ENCODE measurements around the gene RPP40. TPM values are rescaled to one million over a fixed set of nuclear protein-coding genes. Genes with fewer than 3 reads are reported as not detected.

Gene RPP40
- total RNA-seq, 8 experiments from 2014 or later: 9.7 to 35.5 (median 16.2) TPM

DNA sequence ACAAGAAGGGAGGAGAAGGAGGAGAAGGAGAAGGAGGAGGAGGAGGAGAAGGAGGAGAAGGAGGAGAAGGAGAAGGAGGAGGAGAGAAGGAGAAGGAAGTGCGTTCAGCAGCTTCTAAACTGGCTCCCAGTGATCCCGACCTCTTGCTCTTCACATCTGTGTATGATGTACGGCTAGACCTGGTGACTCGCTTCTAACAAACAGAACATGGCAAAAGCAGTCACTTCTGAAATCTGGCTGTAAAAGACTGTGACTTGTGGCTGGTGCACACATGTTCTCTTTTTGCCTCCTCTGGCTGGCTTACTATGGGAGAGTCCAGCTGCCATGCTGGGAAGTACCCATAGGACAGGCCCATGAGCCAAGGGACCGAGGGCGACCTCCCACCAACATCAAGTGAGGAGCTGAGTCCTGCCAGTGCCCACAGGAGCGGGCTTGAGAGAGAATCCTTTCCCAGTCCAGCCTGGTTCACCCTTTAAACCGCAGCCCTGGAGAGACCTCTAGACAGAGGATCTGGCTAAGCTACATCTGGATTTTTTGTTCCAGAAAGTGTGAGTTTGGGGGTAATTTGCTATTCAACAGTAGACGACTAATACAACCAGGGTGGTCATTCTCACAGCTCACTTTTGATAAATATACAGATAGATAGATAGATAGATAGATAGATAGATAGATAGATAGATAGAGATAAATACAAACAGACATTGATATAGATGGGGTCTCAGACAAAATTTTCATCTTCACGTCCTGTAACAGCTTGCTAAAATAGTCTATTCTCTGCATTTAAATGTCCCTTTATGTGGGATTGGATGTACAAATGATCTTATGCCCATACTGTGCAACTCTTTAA, 42.3 kb downstream of the RPP40 start:
- peak in 1 of 8 experiments; percentile 9 for ATAC-seq (replicated peaks in 6 of 8)

DNA sequence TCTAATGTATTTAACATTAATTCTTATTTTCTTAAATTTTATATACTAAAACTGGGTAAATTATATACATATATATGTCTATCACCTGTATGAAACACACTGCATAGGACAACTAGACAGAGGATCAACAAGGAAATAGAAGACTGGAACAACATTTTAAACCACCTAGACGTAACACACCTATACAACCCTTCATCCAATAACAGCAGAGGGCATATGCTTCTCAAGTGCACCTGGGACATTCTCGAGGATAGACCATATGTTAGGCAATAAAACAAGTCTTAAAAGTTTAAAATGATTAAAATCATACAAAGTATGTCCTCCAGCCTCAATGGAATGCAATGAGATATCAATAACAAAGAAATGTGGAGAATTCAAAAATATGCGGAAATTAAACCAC, 45.2 kb downstream of the RPP40 start:
- ATAC-seq (replicated peaks in 6 of 8): no peak
- Histone ChIP-seq H3K4me1 (replicated peaks in 1 of 2) (no peaks in the 10 kb centered on the region), H3K4me3 (no peak overlapping the region), H3K27ac (no peak overlapping the region)
- 52 to 93% (median 86%) methylated on average over 2 to 3 of the region's 3 CpGs; no CpG with 5 or more reads in 1 of the 10 experiments for WGBS, 10 experiments
- in situ Hi-C loops (cut with MboI; ENCODE audit: low pct_unique_long_range_greater_than_20kb in 2 of 9, low sequenced_read_pairs in 9 of 9, unreplicated experiment in 9 of 9): no loop called here

More for the DNA sequence above, 42.3 kb downstream of the RPP40 start:
- Histone ChIP-seq H3K4me3 (no peak overlapping the region), H3K27ac (no peak overlapping the region), H3K4me1 (replicated peaks in 1 of 2) (peaks cover 0 to 8% of the 10 kb centered on the region in 2 donors)
- 42 to 90% (median 79%) methylated on average over 2 to 9 of the region's 10 CpGs for WGBS, 10 experiments
- in situ Hi-C loops (cut with MboI; ENCODE audit: low pct_unique_long_range_greater_than_20kb in 2 of 9, low sequenced_read_pairs in 9 of 9, unreplicated experiment in 9 of 9): no loop called here

DNA sequence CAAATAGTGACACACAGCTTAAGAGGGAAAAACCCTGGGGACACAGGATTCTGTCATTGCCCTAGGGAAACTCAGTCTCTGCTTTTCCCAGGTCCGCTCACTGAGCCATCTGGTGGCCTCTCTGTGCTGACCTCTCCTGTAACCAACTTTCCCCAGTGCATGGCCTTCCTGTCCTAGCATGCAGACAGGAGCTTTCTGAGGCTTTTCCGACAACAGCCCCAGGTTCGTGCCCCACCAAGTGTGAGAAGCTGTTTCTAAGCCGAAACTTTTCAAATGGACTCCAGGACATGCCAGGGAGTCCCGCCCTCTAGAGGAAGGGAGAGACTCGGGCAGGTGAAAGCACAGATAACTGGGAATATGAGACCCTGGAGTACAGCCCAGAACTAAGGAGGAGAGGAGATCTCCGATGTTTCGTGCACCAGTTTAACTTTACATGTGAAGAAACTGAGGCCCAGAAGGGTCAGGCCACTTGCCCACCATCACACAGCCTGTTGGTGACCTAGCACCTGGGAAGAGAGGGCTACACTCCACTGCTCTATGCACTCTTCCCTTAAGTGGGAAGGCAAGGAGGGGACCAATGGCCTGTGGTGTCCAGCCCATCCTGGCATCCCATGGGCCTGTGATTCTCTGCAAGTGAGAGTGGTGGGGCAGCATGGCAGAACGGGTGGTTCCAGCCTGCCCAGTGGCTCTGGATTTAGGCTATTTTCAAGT, 46.2 kb downstream of the RPP40 start:
- WGBS, 10 experiments: 40 to 82% (median 67%) methylated on average over 2 to 6 of the region's 9 CpGs; no CpG with 5 or more reads in 3 of the 10 experiments
- H3K27ac ChIP-seq: no peak overlapping the region
- peak in 3 of 8 experiments; percentile 29 to 49 (median 39) for ATAC-seq (replicated peaks in 6 of 8)
- H3K4me1 ChIP-seq (replicated peaks in 1 of 2): no peaks in the 10 kb centered on the region
- in situ Hi-C loops (cut with MboI; ENCODE audit: low pct_unique_long_range_greater_than_20kb in 2 of 9, low sequenced_read_pairs in 9 of 9, unreplicated experiment in 9 of 9): no loop called here
- H3K4me3 ChIP-seq: no peak overlapping the region

DNA sequence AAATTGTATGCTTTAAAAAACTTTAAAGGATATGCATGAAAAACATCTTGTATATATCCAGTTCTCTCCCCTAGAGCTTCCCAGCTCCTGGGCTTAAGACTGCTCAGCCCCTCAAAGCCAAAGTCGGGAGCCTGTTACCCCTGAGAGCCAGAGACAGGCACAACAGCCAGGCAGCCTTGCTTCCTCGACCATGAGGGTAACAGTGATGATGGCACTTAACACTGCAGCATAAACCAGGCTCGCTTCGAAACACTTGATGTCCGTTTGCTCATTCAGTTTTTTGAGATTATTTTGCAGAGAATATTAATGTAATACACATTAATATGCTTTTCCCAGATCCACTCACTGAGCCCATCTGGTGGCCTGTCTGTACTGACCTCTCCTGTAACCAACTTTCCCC, 47.2 kb downstream of the RPP40 start:
- no peak overlapping the region for H3K4me3 ChIP-seq
- 68 to 100% (median 94%) methylated on average over 2 to 5 of the region's 5 CpGs; no CpG with 5 or more reads in 4 of the 10 experiments for WGBS, 10 experiments
- in situ Hi-C loops (cut with MboI; ENCODE audit: low pct_unique_long_range_greater_than_20kb in 2 of 9, low sequenced_read_pairs in 9 of 9, unreplicated experiment in 9 of 9): no loop called here
- no peak for ATAC-seq (replicated peaks in 6 of 8)
- no peaks in the 10 kb centered on the region for H3K4me1 ChIP-seq (replicated peaks in 1 of 2)
- H3K27ac ChIP-seq: no peak overlapping the region

DNA sequence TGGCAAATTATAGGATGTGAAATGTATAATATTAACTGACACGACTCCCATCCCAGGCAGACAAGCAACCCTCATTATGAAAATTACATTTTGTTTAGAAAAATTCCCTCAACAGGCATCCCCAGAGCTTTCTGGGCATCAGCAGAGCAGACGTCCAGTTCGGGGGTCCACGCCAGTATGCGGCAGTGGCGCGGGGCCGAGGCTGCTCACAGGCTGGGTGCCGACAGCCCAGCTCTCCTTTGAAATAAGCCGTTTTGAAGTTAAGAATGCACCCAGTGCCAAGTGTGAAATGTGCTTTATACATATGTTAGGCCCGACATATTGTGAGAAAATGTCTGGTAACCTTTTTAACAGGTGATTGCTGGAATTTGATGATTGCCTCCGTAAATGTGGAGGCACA, 50.4 kb downstream of the RPP40 start:
- 85 to 100% (median 93%) methylated on average over 1 to 11 of the region's 12 CpGs; no CpG with 5 or more reads in 3 of the 10 experiments for WGBS, 10 experiments
- Histone ChIP-seq H3K4me3 (no peak overlapping the region), H3K27ac (no peak overlapping the region), H3K4me1 (replicated peaks in 1 of 2) (peaks cover 8 to 9% of the 10 kb centered on the region in 2 donors)
- in situ Hi-C loops (cut with MboI; ENCODE audit: low pct_unique_long_range_greater_than_20kb in 2 of 9, low sequenced_read_pairs in 9 of 9, unreplicated experiment in 9 of 9): no loop called here
- no peak for ATAC-seq (replicated peaks in 6 of 8)

- Histone ChIP-seq H3K4me1 (replicated peaks in 1 of 2) (peaks cover 14 to 15% of the 10 kb centered on the region in 2 donors), H3K4me3 (no peak overlapping the region), H3K27ac (no peak overlapping the region)
- in situ Hi-C loops (cut with MboI; ENCODE audit: low pct_unique_long_range_greater_than_20kb in 2 of 9, low sequenced_read_pairs in 9 of 9, unreplicated experiment in 9 of 9): no loop called here
- ATAC-seq (replicated peaks in 6 of 8): peak in 4 of 8 experiments; percentile 23 to 68 (median 42)
- 75 to 100% (median 89%) methylated on average over 2 to 10 of the region's 14 CpGs; no CpG with 5 or more reads in 2 of the 10 experiments for WGBS, 10 experiments
Measured at GRCh38 chr6:4950836-4951533, 52.9 kb downstream of the RPP40 start.

GRCh38 chr6:4950076-4950475, 53.8 kb downstream of the RPP40 start:
- Histone ChIP-seq H3K4me1 (replicated peaks in 1 of 2) (peaks cover 14 to 15% of the 10 kb centered on the region in 2 donors), H3K27ac (no peak overlapping the region), H3K4me3 (no peak overlapping the region)
- 83 to 100% (median 94%) methylated on average over 3 to 7 of the region's 11 CpGs; no CpG with 5 or more reads in 5 of the 10 experiments for WGBS, 10 experiments
- in situ Hi-C loops (cut with MboI; ENCODE audit: low pct_unique_long_range_greater_than_20kb in 2 of 9, low sequenced_read_pairs in 9 of 9, unreplicated experiment in 9 of 9): no loop called here
- no peak for ATAC-seq (replicated peaks in 6 of 8)

GRCh38 chr6:4948781-4949450, 54.9 kb downstream of the RPP40 start:
- peak; percentile 84 to 95 (median 88) for ATAC-seq (replicated peaks in 6 of 8)
- H3K4me1 ChIP-seq (replicated peaks in 1 of 2): peaks cover 14 to 17% of the 10 kb centered on the region in 2 donors
- peak overlapping the region; percentile 56 to 84 for H3K27ac ChIP-seq
- H3K4me3 ChIP-seq: no peak overlapping the region
- WGBS, 10 experiments: 0 to 84% (median 65%) methylated on average over 2 to 13 of the region's 15 CpGs; no CpG with 5 or more reads in 3 of the 10 experiments
- in situ Hi-C loops (cut with MboI; ENCODE audit: low pct_unique_long_range_greater_than_20kb in 2 of 9, low sequenced_read_pairs in 9 of 9, unreplicated experiment in 9 of 9): loop anchor here in 1 of 9 experiments (25.0 kb wide), 1 partner anchor 637 kb away; no protein-coding TSS in a partner anchor

GRCh38 chr6:4947716-4948115, 56.1 kb downstream of the RPP40 start:
- 83 to 100% (median 94%) methylated on average over 1 to 9 of the region's 13 CpGs; no CpG with 5 or more reads in 4 of the 10 experiments for WGBS, 10 experiments
- in situ Hi-C loops (cut with MboI; ENCODE audit: low pct_unique_long_range_greater_than_20kb in 2 of 9, low sequenced_read_pairs in 9 of 9, unreplicated experiment in 9 of 9): loop anchor here in 1 of 9 experiments (25.0 kb wide), 1 partner anchor 635 kb away; no protein-coding TSS in a partner anchor
- H3K4me3 ChIP-seq: no peak overlapping the region
- no peak for ATAC-seq (replicated peaks in 6 of 8)
- peaks cover 26 to 29% of the 10 kb centered on the region in 2 donors for H3K4me1 ChIP-seq (replicated peaks in 1 of 2)
- no peak overlapping the region for H3K27ac ChIP-seq

GRCh38 chr6:4946521-4946920, 57.3 kb downstream of the RPP40 start:
- WGBS, 10 experiments: 73 to 100% methylated on average over 1 to 5 of the region's 11 CpGs; no CpG with 5 or more reads in 8 of the 10 experiments
- in situ Hi-C loops (cut with MboI; ENCODE audit: low pct_unique_long_range_greater_than_20kb in 2 of 9, low sequenced_read_pairs in 9 of 9, unreplicated experiment in 9 of 9): loop anchor here in 1 of 9 experiments (25.0 kb wide), 1 partner anchor 634 kb away; no protein-coding TSS in a partner anchor
- Histone ChIP-seq H3K4me1 (replicated peaks in 1 of 2) (peaks cover 37 to 41% of the 10 kb centered on the region in 2 donors), H3K27ac (no peak overlapping the region), H3K4me3 (no peak overlapping the region)
- ATAC-seq (replicated peaks in 6 of 8): peak in 1 of 8 experiments; percentile 29

Measured in motor neuron (in vitro differentiated cells).